Endothelial cell of umbilical vein (primary cell): ENCODE results near the gene DUSP8.

Source experiments
- CTCF ChIP-seq, 2 donors: IDR thresholded peaks; 1 replicate in 1 of 2; 2 replicates in 1 of 2; pipeline ENCODE4 v1.5.1; 2011; ENCODE audit warnings: low read length in 2 of 2, mild to moderate bottlenecking in 2 of 2, moderate library complexity in 2 of 2, control low read depth in 1 of 2, inconsistent platforms in 1 of 2, low read depth in 1 of 2; ENCODE audit not compliant: insufficient read depth in 1 of 2; ENCODE audit errors: extremely low read depth in 1 of 2
- GATA2 ChIP-seq: IDR thresholded peaks from 2 replicates; pipeline ENCODE4 v1.7.0; 2011; ENCODE audit warnings: low read depth, mild to moderate bottlenecking, moderate library complexity, mixed read lengths, low read length; ENCODE audit not compliant: insufficient read length, insufficient read depth
- POLR2AphosphoS5 ChIP-seq: IDR thresholded peaks from 2 replicates; pipeline ENCODE4 v1.6.1; 2012; ENCODE audit warnings: low read depth, mild to moderate bottlenecking, control low read depth, low read length, moderate library complexity; ENCODE audit not compliant: insufficient read depth

GRCh38 chr11:1508491-1508891, 63.6 kb downstream of the DUSP8 start:
- TF ChIP-seq CTCF (IDR thresholded peaks at IDR 0.05; ENCODE audit: extremely low read depth in 1 of 2, insufficient read depth in 1 of 2, low read depth in 1 of 2, low read length in 2 of 2), result no peak
- no peak for TF ChIP-seq POLR2AphosphoS5
- TF ChIP-seq GATA2, result no peak
